Panc1 (cell line): ENCODE results near the gene FIBP. TPM values are rescaled to one million over a fixed set of nuclear protein-coding genes. Genes with fewer than 3 reads are reported as not detected.

Experiments used
- ATAC-seq: fragments of 200-7000 bp; cut with Tn5 transposase; 2 replicates; pipeline ENCODE4 v1.9.1; 2020; ENCODE audit warnings: mild to moderate bottlenecking, moderate library complexity
- BruUV-seq: library from RNA; stranded (reverse); fragments of 400-500 nt; replicated peaks from 2 replicates; lab custom pipeline; 2021; lab: Mats Ljungman, UMichigan
- CTCF ChIA-PET: fragments of 300-600 bp; sonication (Branson Sonifier 250); formaldehyde crosslinking; loops from one replicate; lab custom pipeline; 2022; ENCODE audit warnings: antibody characterized with exemption; lab: Charles Lee
- POLR2A ChIA-PET: fragments of 300-600 bp; sonication (Branson Sonifier 250); formaldehyde crosslinking; loops from one replicate; lab custom pipeline; 2022; ENCODE audit warnings: antibody characterized with exemption; lab: Charles Lee
- DNase-seq: peaks from one replicate; pipeline ENCODE4 v3.0.0-alpha.2; 2010; ENCODE audit warnings: low read depth, low spot score
- H3K27ac ChIP-seq: 2 replicates; pipeline ENCODE4 v1.5.1; 2011; ENCODE audit warnings: mild to moderate bottlenecking, low read length, inconsistent platforms
- H3K27me3 ChIP-seq: fragments of 200-500 bp; sonication (Bioruptor generic); 2 replicates; pipeline ENCODE4 v1.6.0; 2014; ENCODE audit warnings: low read length, inconsistent platforms; ENCODE audit not compliant: control insufficient read depth, insufficient read depth
- H3K36me3 ChIP-seq: fragments of 200-500 bp; sonication (Bioruptor generic); 2 replicates; pipeline ENCODE4 v1.5.1; 2014; ENCODE audit warnings: inconsistent platforms, mild to moderate bottlenecking, low read length, moderate library complexity; ENCODE audit not compliant: control insufficient read depth, insufficient read depth
- H3K4me1 ChIP-seq: 2 replicates; pipeline ENCODE4 v1.5.1; 2011; ENCODE audit warnings: inconsistent platforms, mild to moderate bottlenecking, low read length, moderate library complexity; ENCODE audit not compliant: control insufficient read depth, insufficient read depth
- H3K4me3 ChIP-seq, 2 experiments: 2 replicates each; pipeline ENCODE4 v1.5.1; 2011 to 2012; ENCODE audit warnings: low read depth in 2 of 2, low read length in 2 of 2, mild to moderate bottlenecking in 2 of 2, inconsistent platforms in 1 of 2, moderate library complexity in 1 of 2
- H3K9me3 ChIP-seq: fragments of 200-500 bp; sonication (Bioruptor generic); 2 replicates; pipeline ENCODE4 v1.5.1; 2014; ENCODE audit warnings: low read depth, mild to moderate bottlenecking, inconsistent platforms, low read length, moderate library complexity; ENCODE audit not compliant: control insufficient read depth, insufficient read depth
- CTCF ChIP-seq: fragments of 450-650 bp; IDR thresholded peaks from 2 replicates; pipeline ENCODE4 v1.5.1; 2017; ENCODE audit warnings: mild to moderate bottlenecking
- POLR2AphosphoS5 ChIP-seq: IDR thresholded peaks from 2 replicates; pipeline ENCODE4 v1.6.1; 2012; ENCODE audit warnings: mild to moderate bottlenecking, low read depth, low read length, moderate library complexity
- SIN3A ChIP-seq: IDR thresholded peaks from 2 replicates; pipeline ENCODE4 v1.6.1; 2012; ENCODE audit warnings: low read depth, mild to moderate bottlenecking, low read length, moderate library complexity, borderline replicate concordance; ENCODE audit not compliant: insufficient read depth
- TCF7L2 ChIP-seq: IDR thresholded peaks from 2 replicates; pipeline ENCODE4 v1.6.1; 2011; ENCODE audit warnings: mild to moderate bottlenecking, low read depth, low read length, inconsistent platforms
- in situ Hi-C: cut with HindIII; loops from 2 replicates; pipeline ENCODE4 v1.10.0; 2016; ENCODE audit warnings: low sequenced_read_pairs, low pct_unique_long_range_greater_than_20kb
- intact Hi-C: fragments of 100-400 bp; cut with micrococcal nuclease; formaldehyde crosslinking; loops from one replicate; pipeline ENCODE4 v1.10.0; 2022; ENCODE audit not compliant: unreplicated experiment
- total RNA-seq: library from RNA; stranded (reverse); gene quantifications from one replicate; pipeline ENCODE4 v1.2.1, GENCODE V29; 2021; ENCODE audit not compliant: unreplicated experiment
- TF ChIP-seq, protein P1 (sequence below), 2 experiments: IDR thresholded peaks; 2 replicates each; pipeline ENCODE4 v1.6.1; 2011 to 2012; ENCODE audit warnings: low read depth in 2 of 2, control low read depth in 1 of 2, low read length in 1 of 2, mild to moderate bottlenecking in 1 of 2, moderate library complexity in 1 of 2; ENCODE audit not compliant: insufficient read depth in 1 of 2

FIBP gene
- total RNA-seq, 1 experiment from 2014 or later, result 105 TPM

DNA sequence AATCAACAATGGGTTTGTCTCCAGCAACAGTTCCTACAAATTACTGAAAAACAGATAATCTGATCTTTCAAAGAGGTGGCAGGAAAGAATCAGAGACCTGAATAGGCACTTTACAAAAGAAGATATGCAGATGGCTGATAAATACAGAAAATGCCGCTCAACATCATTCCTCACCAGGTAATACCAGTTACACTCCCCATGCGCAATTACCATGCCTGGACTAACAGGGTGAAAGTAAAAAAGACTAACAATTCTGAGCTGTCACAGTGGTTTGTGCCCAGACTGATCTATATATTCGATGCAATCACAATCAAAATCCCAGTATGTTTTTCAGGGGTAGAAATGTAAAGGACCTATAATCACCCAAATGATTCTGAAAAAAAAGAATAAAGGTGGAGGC is 44.5 kb downstream of the FIBP start:
- Histone ChIP-seq H3K4me1 (no peaks in the 10 kb centered on the region), H3K9me3 (no peaks in the 10 kb centered on the region), H3K4me3 (no peak overlapping the region), H3K27me3 (no peaks in the 10 kb centered on the region), H3K36me3 (no peaks in the 10 kb centered on the region), H3K27ac (no peak overlapping the region)
- ChIA-PET POLR2A (no interaction called here), CTCF (no interaction called here)
- ATAC-seq, result no peak
- TF ChIP-seq TCF7L2 (no peak), POLR2AphosphoS5 (no peak), CTCF (no peak), SIN3A (no peak)
- TF ChIP-seq, protein P1, sequence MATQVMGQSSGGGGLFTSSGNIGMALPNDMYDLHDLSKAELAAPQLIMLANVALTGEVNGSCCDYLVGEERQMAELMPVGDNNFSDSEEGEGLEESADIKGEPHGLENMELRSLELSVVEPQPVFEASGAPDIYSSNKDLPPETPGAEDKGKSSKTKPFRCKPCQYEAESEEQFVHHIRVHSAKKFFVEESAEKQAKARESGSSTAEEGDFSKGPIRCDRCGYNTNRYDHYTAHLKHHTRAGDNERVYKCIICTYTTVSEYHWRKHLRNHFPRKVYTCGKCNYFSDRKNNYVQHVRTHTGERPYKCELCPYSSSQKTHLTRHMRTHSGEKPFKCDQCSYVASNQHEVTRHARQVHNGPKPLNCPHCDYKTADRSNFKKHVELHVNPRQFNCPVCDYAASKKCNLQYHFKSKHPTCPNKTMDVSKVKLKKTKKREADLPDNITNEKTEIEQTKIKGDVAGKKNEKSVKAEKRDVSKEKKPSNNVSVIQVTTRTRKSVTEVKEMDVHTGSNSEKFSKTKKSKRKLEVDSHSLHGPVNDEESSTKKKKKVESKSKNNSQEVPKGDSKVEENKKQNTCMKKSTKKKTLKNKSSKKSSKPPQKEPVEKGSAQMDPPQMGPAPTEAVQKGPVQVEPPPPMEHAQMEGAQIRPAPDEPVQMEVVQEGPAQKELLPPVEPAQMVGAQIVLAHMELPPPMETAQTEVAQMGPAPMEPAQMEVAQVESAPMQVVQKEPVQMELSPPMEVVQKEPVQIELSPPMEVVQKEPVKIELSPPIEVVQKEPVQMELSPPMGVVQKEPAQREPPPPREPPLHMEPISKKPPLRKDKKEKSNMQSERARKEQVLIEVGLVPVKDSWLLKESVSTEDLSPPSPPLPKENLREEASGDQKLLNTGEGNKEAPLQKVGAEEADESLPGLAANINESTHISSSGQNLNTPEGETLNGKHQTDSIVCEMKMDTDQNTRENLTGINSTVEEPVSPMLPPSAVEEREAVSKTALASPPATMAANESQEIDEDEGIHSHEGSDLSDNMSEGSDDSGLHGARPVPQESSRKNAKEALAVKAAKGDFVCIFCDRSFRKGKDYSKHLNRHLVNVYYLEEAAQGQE (IDR thresholded peaks at IDR 0.05; ENCODE audit: insufficient read depth in 1 of 2, low read depth in 2 of 2, low read length in 1 of 2), result no peak
- no TSS peak for BruUV-seq
- DNase-seq, result no peak
- intact Hi-C loops, result no loop called here
- in situ Hi-C loops, result no loop called here

DNA sequence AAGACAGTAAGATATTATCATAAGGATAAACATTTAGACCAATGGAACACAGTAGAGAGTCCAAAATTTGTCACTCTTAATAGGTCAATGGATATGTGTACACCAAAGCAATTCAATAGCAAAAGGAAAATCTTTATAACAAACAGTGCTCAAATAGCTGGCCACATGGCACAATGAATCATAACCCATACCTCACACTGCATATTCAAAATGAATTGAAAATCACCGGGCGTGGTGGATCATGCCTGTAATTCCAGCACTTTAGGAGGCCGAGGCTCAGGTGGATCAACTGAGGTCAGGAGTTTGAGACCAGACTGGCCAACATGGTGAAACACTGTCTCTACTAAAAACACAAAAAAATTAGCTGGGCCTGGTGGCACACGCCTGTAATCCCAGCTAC is 46.1 kb downstream of the FIBP start:
- ChIA-PET POLR2A (no interaction called here), CTCF (interaction anchor here (0.5 kb wide), 1 partner anchor 175 kb away, joined by 3 read pairs; no protein-coding TSS in a partner anchor)
- Histone ChIP-seq H3K9me3 (no peaks in the 10 kb centered on the region; the same call in 1 of the 2 replicates), H3K27me3 (no peaks in the 10 kb centered on the region), H3K27ac (no peak overlapping the region), H3K4me3 (no peak overlapping the region), H3K36me3 (no peaks in the 10 kb centered on the region), H3K4me1 (no peaks in the 10 kb centered on the region)
- TF ChIP-seq POLR2AphosphoS5, result no peak
- no peak for TF ChIP-seq CTCF
- no peak for TF ChIP-seq TCF7L2
- no peak for TF ChIP-seq SIN3A
- TF ChIP-seq, protein P1 (IDR thresholded peaks at IDR 0.05; ENCODE audit: insufficient read depth in 1 of 2, low read depth in 2 of 2, low read length in 1 of 2), result no peak
- no peak for ATAC-seq
- no TSS peak for BruUV-seq
- no peak for DNase-seq
- intact Hi-C loops (no loop called here), in situ Hi-C loops (no loop called here)
